Amniotic epithelial cell (primary cell): ENCODE data around the gene TLR2.
A peak's percentile ranks its signal among the peaks of the same experiment; 100 is the strongest.
"Not testable (repeated sequence)": the region's sequence is repeated elsewhere in the genome, so short reads cannot be mapped to it uniquely, and the experiment has no call there.

Experiments used
- DNase-seq: peaks from one replicate; pipeline ENCODE4 v3.0.0-alpha.2; 2010; ENCODE audit warnings: low read depth

Gene TLR2

DNA sequence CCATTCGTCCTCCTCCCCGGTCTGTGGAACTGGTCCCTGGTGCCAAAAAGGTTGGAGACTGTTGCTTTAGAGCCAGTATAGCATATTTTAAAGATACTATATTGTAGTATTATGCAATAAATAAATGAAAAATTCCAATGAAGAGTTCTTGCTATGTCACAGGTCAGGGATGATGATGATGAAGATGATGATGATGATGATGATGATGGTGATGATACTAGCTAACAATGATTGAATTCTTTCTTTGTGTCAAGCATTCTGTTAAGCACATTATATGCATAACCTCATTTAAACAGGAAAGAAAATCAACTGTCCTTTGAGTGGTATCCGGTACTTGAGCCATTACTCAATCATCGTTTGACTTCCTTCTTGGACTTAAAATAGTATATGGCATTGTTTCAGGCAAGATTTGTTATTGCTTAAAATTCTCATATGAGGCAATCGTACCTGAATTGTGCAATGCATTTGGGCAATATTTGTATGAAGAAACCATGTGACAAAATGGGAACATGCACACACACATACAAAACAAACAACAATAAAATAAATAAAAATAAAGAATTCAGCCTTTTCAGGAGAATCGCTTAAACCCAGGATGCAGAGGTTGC is 22.8 kb upstream of the TLR2 start:
- DNase-seq: peak; percentile 46

DNA sequence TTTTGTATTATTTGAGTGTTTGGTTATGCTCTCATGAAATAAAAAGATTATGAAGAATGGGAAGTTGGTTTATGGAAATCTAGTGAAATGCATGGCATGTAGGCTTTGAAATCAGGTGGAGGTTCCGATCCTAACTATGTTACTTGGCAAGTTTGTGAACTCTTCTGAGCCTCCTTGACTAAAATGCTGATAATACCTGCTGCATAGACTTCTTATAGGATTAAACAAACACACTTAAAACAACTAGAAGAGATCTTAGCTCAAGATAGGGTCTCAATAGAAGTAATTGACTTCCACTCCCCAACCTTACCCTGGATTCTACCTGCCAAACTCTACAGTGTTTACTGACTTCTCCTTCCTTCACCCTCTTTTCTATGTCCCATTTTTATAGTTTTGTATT is 22.2 kb upstream of the TLR2 start:
- no peak for DNase-seq

DNA sequence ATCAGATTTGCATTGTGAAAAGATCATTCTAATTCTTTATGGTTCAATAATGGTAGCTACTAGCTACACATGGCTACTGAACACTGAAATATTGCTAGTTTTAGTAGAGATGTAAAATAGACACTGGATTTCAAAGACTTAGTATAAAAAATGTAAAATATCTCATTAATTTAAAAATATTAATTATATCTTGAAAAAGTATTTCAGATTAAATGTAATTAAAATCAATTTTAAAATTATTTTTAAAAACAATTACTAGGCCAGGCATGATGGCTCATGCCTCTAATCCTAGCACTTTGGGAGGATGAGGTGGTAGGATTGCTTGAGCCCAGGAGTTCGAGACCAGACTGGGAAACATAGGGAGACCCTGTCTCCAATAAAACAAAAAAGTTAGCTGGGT is 20.4 kb upstream of the TLR2 start:
- DNase-seq: no peak

DNA sequence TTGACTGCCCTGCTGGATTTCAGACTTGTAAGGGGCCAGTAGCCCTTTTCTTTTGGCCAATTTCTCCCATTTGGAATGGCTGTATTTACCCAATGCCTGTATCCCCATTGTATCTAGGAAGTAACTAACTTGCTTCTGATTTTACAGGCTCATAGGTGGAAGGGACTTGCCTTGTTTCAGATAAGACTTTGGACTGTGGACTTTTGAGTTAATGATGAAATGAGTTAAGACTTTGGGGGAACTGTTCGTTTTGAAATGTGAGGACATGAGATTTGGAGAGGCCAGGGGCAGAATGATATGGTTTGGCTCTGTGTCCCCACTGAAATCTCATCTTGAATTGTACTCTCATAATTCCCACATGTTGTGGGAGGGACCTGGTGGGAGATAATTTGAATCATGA is 17.6 kb upstream of the TLR2 start:
- not testable (repeated sequence) for DNase-seq

DNA sequence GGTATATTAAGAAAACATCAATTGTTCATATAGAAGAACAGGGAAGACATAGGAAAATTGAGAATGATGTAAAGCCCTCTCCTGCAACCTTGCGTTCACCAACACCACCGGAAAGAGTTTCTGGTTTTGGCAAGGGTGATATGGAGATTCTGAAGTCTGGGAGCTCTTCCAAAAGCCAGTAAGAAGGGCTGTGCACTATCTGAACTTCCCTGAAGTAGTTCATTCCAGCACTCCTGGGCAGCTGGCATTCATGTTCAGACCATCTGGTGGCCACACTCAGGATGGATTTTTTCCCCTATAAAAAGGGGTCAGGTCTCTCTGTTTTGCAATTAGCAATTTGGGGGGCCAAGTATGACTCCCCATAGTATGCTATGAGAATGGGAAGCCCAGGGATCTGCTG is 15.4 kb upstream of the TLR2 start:
- no peak for DNase-seq

DNA sequence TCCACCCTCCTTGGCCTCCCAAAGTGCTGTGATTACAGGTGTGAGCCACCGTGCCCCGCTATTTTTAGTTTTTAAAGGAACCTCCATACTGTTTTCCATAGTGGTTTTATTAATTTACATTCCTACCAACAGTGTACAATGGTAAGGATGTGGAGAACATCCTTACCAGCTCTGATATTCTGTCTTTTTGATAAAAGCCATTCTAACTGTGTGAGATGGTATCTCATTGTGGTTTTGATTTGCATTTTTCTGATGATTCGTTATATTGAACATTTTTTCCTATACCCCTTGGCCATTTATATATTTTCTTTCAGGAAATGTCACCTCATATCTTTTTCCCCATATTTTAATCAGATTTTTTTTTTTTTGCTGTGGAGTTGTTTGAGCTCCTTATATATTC is 14.2 kb upstream of the TLR2 start:
- DNase-seq: no peak

DNA sequence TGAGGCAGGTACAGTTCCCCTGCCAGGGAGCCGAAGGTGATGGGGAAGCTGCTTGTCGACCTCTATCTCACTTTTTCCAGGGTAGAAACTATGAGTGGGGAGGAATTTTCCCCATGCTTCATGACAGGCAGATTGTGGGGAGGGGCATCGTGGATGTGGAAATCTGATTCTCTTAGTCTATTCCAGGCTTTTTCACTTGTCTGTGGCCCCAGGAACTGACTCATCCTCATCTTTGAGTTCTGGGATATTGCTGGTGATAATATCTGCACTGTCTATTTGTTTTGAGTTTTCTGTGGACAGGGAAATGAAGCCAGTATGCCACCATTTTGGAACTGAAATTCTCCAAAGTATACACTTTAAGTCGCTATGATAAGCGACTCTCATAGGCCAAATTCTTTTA is 7.6 kb upstream of the TLR2 start:
- peak; percentile 31 for DNase-seq

DNA sequence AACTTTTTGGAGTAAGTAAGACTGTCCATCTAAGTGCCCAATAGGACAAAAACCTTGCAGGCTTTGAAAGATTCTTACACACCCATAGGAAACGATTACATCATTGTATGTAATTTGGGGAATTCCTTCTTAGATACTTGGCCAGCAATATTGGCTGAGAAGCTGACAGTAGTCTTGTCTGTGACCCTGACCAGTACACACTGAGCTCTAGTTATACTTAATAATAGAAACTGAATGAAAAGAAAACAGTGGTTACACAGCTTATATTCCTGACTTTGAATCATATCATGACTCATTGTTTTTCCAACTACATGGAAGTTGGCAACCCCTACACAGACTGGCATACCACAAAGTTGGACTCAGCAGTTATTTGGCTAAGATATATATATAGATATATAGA is 7.1 kb upstream of the TLR2 start:
- peak; percentile 70 for DNase-seq

DNA sequence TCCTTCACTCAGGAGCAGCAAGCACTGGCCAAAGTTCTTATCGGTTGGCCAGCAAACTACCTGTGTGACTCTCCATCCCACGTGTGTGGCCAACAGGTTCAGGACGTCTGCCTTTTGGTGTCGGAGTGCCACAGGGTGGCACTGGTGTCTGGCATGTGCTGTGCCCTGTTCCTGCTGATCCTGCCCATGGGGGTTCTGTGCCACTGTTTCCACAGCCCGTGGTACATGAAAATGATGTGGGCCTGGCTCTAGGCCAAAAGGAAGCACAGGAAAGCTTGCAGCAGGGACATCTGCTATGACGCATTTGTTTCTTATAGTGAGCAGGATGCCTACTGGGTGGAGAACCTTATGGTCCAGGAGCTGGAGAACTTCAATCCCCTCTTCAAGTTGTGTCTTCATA is 4.6 kb upstream of the TLR2 start:
- no peak for DNase-seq

DNA sequence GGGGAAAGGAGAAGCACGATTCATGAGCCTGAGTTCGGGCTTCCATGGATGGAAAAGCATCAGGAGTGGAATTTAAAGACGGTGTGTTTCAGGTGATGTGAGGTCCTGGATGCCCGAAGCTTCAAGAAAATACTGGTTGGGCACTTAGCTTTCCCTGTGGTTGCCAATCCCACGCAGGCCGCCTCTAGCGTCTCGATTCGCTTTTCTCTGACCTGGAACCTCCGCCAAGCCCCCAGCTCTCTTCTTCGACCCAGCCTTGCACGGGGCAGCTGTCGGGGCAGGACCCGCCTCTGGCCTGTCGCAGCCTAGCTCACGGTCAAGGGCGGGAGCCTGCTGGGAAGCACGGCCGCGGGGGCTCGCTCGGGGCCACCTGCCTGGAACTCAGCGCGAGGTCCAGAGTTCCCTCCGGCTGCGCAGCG is 308 bp upstream of the TLR2 start:
- DNase-seq: no peak

DNA sequence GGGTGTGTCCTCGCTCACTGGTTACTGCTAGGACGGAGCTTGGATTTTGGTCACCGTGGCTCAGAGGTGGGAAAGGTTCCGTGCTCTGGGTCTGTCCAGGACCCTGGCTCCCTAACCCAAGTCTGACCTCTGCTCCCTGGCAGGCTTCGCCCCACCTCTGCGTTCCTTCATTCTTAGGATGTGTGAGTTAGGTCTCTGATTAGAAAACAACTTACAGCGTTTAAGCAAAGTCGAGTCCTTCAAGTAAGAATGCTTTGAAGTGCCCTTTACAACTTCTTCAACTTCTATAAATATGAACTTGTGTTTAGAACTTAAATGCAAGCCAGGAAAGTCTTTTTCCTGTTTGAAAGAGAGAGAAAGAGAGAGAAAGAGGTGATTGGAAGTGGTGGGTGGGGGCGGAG is 891 bp downstream of the TLR2 start:
- no peak for DNase-seq

DNA sequence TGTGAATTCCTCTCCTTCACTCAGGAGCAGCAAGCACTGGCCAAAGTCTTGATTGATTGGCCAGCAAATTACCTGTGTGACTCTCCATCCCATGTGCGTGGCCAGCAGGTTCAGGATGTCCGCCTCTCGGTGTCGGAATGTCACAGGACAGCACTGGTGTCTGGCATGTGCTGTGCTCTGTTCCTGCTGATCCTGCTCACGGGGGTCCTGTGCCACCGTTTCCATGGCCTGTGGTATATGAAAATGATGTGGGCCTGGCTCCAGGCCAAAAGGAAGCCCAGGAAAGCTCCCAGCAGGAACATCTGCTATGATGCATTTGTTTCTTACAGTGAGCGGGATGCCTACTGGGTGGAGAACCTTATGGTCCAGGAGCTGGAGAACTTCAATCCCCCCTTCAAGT is 20.4 kb downstream of the TLR2 start:
- DNase-seq: no peak

DNA sequence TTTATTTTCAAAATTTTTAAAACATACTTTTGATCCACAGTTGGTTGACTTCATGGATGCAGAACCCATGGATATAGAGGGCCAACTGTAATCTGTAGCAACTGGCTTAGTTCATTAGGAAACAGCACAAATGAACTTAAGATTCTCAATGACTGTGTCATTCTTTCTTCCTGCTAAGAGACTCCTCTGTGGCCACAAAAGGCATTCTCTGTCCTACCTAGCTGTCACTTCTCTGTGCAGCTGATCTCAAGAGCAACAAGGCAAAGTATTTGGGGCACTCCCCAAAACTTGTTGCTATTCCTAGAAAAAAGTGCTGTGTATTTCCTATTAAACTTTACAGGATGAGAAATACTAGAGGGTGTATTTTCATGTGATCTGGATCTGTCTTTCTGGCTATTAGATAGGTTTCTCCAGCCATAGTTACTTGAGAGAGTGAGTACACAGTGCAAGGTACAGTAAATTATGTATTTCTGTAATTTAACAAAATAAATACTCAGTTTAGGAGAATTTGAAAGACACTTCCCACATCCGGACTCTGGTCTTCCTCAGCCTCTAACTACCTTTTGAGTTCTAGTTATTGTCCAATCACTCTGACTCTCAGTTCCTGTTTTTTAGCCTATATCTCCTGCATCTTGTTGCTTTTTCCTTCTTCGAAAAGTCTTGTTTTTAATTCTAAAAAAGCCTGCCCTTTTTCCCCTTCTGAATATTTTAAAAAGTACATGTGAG is 21.8 kb downstream of the TLR2 start:
- DNase-seq: no peak

DNA sequence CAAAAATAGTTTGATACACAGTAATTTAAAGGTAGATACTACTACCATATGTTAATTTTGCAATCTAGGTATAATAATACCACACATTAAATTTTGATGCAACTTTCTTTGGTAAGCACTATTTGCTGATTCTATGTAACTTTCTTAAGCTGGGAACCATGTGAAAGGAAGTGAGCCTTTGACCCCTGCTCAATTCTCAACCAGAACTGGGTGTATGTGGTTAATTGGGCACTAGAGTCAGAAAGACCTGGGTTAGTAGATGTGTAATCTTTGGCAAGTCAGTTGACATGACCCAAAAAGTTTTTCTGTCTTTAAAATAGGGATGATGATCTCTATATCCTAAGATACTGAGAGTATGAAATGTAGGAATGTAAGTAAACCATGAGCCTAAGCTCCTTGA is 22.4 kb downstream of the TLR2 start:
- no peak for DNase-seq

DNA sequence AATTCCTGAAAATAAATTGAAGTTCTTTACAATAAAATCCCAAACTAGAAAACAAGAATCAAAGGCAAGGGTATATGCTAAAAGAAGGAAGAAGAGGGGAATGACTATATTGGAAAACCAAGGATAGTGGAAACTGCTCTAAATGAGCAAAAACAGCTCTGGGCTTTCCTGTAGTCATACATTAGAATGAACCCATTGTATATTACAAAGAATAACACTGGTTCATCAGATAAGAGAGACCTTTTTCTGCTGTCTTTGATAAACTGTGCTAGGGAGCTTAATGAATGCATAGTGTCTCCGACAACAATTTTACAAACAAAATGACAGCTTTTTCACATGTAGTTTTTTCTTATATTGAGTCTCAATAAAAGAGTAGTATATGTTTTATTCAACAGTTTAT is 26.6 kb downstream of the TLR2 start:
- no peak for DNase-seq

DNA sequence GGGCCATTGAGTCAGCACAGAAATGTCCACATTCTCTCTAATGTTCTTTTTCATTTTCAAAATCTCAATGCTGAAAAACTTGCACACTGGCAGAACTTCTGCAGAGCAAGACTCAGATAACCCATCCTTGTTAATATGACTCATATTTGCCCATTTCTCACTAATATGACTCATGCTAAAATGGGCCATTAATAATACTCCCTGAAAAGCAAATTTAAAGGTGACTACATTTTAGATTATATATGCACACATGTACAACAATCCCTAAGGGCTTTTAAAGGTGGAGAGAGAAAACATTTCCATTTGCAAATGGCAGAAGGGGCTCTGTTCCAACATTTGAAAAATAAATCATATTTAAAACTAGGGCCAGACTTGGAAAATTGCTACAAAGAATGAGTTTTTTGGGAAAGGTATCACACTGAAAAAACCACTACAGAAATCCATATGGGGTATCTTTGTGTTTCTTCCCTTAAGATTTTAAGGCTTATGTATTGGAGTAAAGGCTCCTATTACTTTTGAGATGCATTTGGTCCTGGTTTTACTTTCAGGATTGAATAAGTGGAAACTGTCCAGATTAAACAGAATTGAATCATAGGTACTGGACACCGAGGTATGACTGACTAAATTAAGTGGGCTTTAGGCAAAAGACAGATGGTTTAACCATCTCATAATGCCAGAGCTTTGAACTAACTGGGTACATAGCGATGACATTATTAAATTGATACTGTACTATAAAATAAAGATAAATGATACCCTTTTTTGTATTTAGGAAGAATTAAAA is 30.0 kb downstream of the TLR2 start:
- DNase-seq: peak; percentile 54

DNA sequence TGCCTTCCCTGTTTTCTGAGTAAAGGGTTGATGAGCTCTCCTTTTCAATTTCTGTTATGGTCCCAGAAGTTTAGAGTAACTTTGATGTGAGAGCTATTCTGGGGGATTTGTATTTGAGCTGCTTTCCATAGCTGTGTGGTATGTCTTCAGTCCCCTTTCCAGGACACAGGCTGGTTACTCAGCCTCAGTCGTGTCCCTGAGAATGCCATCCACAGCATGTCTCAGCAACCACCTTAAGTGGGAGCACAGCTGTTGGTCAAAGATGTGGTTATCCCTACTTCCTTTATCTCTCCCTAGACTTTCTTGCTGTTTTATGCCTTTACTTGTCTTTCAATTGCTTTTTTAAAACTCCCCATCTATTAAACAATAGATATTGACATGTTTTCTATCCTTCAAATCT is 38.0 kb downstream of the TLR2 start:
- no peak for DNase-seq

DNA sequence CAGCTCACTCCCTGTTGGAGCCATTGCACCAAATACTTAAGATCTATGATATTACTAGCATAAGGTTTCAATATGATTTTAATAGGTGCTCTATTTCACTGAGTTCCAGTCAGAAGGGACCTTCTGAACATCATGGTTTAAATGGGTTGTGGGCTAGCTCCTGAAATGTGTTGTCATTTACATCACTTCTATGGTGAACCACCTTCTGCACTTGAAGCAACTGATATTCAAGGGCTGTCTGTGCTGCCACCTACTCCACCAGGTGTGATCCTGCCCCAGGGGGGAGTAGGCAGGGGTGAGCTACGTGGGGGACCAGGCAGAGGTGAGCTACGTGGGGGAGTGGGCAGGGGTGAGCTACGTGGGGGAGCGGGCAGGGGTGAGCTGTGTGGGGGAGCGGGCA is 40.5 kb downstream of the TLR2 start:
- no peak for DNase-seq

DNA sequence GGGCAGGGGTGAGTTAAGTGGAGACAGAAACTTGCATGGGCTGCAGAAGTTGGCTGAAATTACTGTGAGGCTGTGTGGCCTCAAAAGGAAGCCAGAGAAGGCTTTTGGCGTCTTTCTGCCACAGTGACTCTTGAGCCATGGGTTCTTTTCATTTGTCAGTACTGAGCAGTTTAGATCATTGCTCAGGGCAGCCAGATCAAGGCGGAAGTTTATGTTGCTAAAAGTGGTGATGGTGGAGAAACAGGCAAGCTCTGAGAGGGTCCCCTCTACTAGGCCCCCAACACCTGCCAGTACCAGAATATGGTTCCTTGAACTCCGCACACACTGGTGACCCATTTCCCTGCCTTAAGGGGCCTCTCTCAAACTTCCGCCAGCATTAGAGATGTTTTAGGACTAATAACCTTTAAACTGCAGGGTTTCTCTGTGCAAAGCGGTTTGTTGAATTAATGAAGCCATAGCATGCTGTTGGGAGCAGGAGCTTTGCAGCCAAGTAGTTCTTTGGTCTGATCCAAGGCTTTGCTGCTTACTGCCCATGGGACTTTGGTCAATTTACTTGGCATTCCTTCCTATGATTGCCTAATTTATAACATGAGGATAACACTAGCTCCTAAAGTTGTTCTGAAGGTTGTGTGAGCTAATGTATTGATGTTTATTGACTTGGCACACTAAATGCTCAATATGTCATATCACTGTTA is 41.2 kb downstream of the TLR2 start:
- DNase-seq: no peak

DNA sequence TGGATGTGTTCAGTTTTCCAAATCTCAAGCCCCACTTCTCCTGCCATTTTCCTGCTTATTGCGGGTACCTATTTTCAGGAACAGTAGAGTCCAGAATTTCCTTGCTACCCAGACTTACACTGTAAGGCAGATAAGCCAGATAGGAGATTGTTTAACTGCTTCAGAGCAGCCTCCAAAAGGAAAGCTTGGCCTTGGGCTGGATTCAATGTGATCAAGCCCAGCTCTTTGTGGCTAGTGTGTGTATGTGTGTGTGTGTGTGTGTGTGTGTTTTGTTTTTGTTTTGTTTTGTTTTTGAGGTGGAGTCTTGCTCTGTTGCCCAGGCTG is 41.7 kb downstream of the TLR2 start:
- no peak for DNase-seq

DNA sequence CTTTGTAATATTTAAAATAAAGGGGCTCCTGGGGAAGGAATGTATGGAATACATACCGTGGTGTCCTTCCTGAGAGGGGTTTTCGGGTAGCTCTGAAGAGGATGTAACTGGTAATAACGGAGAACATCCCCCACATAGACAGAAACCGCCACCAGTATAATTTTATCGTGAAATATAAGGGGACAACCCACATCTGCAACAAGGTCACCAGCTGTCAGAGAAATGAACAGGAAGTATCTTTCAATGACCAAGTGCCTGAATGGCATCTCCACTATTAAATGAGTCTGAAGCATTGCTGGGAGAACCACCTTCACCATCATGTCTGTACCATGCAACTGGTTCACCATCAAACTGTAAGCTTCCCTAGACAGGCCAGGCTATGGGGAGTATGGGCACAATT is 44.1 kb downstream of the TLR2 start:
- DNase-seq: no peak

DNA sequence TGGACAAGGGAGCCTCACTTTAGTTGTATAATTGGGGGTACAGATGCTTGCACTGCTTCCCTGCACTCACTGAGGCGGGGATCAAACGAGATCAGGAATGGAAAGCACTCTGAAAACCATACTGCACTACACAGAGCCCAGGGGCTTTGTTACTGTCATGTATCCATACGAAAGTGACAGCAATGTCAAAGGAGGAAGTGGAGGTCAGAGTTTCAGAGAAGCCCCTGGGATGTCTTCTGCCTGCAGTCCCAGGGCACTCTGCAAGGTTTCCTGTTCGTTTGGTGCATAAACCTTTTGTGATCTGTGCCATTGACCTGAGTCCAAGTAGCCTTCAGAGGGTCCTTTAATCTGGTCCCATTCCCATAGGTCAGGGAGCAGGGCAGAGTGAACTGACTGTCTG is 44.6 kb downstream of the TLR2 start:
- DNase-seq: no peak

DNA sequence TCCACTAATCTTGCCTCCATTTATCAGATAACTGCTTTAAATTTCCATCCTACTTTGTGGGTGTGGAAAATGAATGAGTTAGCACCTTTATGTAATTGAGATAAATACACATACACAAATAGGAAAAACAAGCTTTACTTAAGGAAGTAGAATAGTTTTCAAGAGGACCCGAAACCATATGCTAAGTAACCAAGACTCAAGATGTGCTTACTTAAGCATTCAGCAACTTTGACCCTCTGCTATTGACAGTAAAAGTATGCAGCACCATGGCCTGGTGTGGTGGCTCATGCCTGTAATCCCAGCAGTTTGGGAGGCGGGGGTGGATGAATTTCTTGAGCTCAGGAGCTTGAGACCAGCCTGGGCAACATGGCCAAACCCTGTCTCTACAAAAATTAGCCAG is 45.8 kb downstream of the TLR2 start:
- DNase-seq: no peak
